GM10847 (cell line): Measurements from ENCODE around the gene SMURF2.
A peak's percentile ranks its signal among the peaks of the same experiment; 100 is the strongest.

Experiments
- POLR2A ChIP-seq: IDR thresholded peaks from 2 replicates; pipeline ENCODE4 v1.6.1; 2011; ENCODE audit not compliant: insufficient read length; ENCODE audit errors: extremely low read depth

SMURF2 gene

DNA sequence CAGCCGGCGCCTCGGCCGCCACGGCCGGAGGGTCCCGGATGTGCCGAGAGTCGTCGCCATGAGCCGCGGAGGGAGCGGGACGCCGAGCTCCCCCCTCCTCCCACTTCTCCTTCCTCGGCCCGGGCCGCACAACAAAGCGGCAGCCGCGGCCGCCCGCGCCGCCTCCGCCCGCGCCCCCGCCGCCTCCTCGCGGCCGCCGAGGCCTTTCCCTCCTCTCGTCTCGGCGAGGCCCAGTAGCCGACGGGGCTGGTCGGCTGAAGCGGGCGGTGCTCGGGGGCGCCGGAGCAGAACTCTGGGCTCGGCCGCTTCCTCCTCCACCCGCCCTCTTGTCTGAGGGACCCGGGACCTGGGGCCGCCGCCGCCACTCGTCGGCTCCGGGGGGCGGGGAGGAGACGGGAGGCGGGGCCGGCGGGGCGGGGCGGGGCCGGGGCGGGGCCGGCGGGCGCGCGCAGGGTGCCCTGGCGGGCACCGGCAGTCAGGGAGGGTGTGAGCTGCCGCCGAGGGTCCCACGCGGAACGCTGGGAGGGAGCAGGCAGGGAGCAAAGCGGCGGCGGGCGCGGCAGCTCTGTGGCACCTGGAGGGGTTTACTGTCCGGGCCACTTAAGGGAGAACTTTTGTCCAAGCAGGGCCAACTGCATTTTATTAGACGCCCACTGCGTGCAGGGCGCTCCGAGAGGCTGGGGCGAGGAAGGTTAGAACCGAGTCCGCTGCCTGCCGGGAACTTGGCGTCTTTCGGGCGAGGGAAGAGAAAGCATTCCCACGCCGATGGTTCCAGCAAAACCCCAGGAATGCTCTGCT is at the start of gene SMURF2:
Gene SMURF2, minus strand, starts transcription at position 332 of the 798 bp plus-strand sequence. CDS start 427 bp downstream, outside the sequence.
- peak; percentile 83 for TF ChIP-seq POLR2A

DNA sequence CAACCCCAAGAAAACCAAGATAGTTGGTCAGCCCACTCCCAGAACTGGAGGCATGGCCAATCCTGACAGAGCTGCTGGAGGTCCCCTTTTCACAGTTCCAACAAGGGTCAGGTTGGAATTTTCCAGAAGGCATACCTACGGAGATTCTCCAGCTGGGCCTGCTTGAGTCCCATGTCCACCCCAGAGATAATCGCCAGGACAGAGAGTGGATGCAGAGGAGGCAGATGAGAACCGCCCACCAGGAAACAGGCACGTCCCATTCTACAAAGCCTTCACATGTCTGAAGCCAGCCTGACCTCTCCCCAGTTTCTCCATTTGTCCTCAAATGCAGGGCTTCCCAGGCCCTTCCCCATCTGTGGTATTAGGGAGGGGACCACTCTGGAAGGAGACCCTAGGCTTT is 47.4 kb upstream of the SMURF2 start:
- no peak for TF ChIP-seq POLR2A

DNA sequence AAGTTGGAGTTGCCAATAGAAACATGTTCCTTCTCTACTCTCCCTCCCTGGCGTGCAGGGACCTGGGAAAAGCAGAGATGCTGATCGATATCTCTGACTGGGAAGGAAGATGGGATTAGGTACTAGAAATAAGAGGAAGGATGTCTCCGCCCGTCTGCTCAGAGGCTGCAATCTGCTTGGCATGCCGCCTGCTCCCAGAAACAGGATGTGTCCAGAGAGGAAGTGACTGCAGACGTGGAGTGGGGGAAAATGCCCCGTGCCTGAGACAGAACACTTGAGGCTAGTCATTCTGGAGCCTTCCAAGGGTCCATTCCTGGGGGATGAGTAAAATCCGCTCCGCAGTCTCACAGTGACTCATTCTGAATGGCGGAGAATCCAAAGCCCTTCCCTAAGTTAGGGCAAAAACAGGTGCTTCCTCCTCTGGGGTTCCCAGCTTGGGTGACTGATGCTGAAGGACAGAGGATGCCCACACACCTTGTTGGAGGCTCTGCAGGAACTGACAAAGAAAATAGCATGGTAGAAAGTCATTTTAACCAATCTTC is 45.0 kb upstream of the SMURF2 start:
- no peak for TF ChIP-seq POLR2A

- TF ChIP-seq POLR2A, result no peak
Observed at GRCh38 chr17:64706224-64707049, 44.3 kb upstream of the SMURF2 start.

DNA sequence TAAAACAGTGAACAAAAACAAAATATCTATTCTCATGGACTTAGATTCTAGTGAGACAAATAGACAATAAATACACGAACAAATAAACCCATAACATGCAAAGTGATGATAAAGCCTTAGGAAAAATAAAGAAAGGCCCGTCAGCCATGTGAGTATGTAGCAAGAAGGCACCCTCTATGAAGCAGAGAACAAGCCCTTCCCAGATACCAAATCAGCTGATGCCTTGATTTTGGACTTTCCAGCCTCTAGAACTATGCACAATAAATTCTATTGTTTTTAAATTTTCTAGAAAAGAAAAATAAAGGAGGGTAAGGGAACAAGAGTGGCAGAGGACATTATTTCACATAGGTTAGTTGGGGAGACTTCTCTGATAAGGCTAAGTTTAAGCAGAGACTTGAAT is 40.7 kb upstream of the SMURF2 start:
- no peak for TF ChIP-seq POLR2A

DNA sequence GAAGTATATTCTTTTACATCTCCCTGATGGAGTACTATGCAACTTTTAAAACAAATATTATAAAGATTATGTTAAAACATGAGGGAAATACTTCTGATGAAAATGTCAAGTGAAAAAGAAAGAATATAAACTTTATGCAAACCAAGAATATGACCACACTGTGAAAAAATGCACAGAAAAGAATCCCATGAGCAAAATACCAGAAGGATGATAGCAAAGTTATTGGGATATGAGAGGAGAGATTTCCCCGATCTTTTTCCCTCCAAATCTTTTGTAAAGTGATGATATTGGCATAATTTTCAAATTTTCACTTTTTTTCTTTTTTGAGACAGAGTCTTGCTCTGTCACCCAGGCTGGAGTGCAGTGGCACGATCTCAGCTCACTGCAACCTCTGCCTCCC is 36.6 kb upstream of the SMURF2 start:
- TF ChIP-seq POLR2A, result no peak

- no peak for TF ChIP-seq POLR2A
Observed at GRCh38 chr17:64694207-64694606, 32.1 kb upstream of the SMURF2 start.

- TF ChIP-seq POLR2A, result no peak
Observed at GRCh38 chr17:64692187-64692586, 30.1 kb upstream of the SMURF2 start.

- no peak for TF ChIP-seq POLR2A
Observed at GRCh38 chr17:64689106-64689505, 27.0 kb upstream of the SMURF2 start.

DNA sequence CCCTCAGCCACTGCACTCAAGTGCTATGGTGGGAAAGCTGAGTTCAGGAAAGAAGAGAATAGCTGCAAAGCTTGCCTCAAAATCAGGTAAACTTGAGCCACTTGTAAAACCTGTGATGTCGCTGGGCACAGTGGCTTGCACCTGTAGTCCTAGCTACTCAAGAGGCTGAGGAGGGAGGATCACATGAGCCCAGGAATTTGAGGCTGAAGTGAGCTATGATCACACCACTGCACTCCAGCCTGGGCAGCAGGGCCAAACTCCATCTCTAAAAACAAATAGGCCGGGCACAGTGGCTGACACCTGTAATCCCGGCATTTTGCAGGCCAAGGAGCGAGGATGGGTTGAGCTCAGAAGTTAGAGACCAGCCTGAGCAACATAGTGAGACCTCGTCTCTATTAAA is 26.4 kb upstream of the SMURF2 start:
- no peak for TF ChIP-seq POLR2A

DNA sequence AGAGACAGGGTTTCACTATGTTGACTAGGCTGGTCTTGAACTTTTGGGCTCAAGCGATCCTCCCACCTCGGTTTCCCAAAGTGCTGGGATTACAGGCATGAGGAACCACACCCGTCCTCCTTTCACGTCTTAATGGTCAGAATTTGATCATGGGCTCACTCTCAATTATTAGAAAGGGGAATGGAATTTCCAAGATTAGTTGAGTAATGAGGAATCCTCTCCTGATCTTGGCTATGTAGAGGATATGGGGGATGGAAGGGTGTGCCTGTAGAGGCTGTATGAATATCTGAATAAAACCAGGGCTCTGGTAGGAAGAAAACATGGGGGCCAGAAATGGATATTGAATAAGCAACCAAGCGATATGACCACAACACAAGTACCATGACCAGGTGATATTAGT is 25.9 kb upstream of the SMURF2 start:
- TF ChIP-seq POLR2A, result no peak

DNA sequence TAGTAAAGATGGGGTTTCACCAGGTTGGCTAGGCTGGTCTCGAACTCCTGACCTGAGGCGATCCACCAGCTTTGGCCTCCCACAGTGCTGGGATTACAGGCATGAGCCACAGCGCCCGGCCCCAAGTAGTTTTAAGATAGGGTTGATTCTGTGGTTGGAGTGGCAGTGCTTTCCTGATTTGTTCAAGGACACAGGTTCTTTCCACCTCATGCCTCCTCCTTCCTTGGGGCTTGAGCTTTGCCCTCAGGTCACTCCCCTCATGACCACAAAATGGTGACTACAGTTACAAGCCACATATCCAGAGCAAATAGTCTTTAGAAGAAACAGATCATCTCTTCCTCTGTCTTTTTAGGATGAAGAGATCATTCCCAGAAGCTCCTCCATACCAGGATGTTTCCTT is 25.3 kb upstream of the SMURF2 start:
- TF ChIP-seq POLR2A, result no peak

GRCh38 chr17:64686705-64687104 is 24.6 kb upstream of the SMURF2 start:
- no peak for TF ChIP-seq POLR2A

GRCh38 chr17:64685705-64686104 is 23.6 kb upstream of the SMURF2 start:
- no peak for TF ChIP-seq POLR2A

DNA sequence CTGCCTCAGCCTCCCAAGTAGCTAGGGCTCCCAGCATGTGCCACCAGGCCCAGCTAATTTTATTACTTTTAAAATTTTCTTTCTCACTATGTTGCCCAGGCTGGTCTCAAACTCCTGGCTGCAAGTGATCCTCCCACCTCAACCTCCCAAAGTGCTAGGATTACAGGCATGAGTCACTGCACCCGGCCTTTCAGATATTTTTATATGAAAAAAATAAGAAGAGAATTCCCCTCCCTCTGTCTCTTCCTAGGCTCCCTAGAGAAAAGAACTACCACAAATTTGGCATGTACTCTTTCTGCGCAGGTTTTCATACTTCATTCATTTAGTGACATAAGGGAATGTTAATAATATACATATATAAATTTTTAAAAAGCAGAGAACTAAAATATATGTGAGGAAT is 21.7 kb upstream of the SMURF2 start:
- no peak for TF ChIP-seq POLR2A
